Measurements from ENCODE around the gene SIRPG.

SIRPG gene

GRCh38 chr20:1685304-1686052 lies 27.9 kb upstream of the SIRPG start:
- Histone ChIP-seq H3K4me3 (ENCODE audit: control insufficient read depth in 1 of 7, extremely low read depth in 1 of 7, insufficient read depth in 4 of 7, low read depth in 2 of 7, low read length in 6 of 7) (no peak overlapping the region), H3K4me1 (ENCODE audit: control extremely low read depth in 1 of 4, control insufficient read depth in 4 of 4, insufficient read depth in 4 of 4, low read length in 3 of 4) (no peaks in the 10 kb centered on the region), H3K9me3 (ENCODE audit: control extremely low read depth in 1 of 5, control insufficient read depth in 4 of 5, insufficient read depth in 2 of 5, low read depth in 1 of 5, low read length in 4 of 5) (peaks cover 0 to 20% (median under 1%) of the 10 kb centered on the region in 5 experiments), H3K27ac (ENCODE audit: insufficient read depth in 1 of 2, low read depth in 1 of 2, low read length in 2 of 2, poor library complexity in 1 of 2, severe bottlenecking in 2 of 2) (no peak overlapping the region), H3K27me3 (replicated peaks in 2 of 5; ENCODE audit: control insufficient read depth in 4 of 5, insufficient read depth in 5 of 5, low read length in 4 of 5) (peaks cover 0 to 58% (median 15%) of the 10 kb centered on the region in 5 experiments), H3K36me3 (ENCODE audit: control insufficient read depth in 4 of 4, insufficient read depth in 4 of 4, low read length in 3 of 4) (no peaks in the 10 kb centered on the region)
- DNase-seq: no peak
- POLR2A ChIA-PET: no interaction called here
- 100% methylated on average over 4 of the region's 5 CpGs for WGBS (ENCODE audit: insufficient coverage)
- CTCF ChIA-PET: no interaction called here

- Histone ChIP-seq H3K27me3 (replicated peaks in 2 of 5; ENCODE audit: control insufficient read depth in 4 of 5, insufficient read depth in 5 of 5, low read length in 4 of 5) (peaks cover 0 to 58% (median 15%) of the 10 kb centered on the region in 5 experiments), H3K4me3 (ENCODE audit: control insufficient read depth in 1 of 7, extremely low read depth in 1 of 7, insufficient read depth in 4 of 7, low read depth in 2 of 7, low read length in 6 of 7) (no peak overlapping the region), H3K9me3 (ENCODE audit: control extremely low read depth in 1 of 5, control insufficient read depth in 4 of 5, insufficient read depth in 2 of 5, low read depth in 1 of 5, low read length in 4 of 5) (peaks cover 0 to 19% (median 0%) of the 10 kb centered on the region in 5 experiments), H3K4me1 (ENCODE audit: control extremely low read depth in 1 of 4, control insufficient read depth in 4 of 4, insufficient read depth in 4 of 4, low read length in 3 of 4) (no peaks in the 10 kb centered on the region), H3K27ac (ENCODE audit: insufficient read depth in 1 of 2, low read depth in 1 of 2, low read length in 2 of 2, poor library complexity in 1 of 2, severe bottlenecking in 2 of 2) (no peak overlapping the region), H3K36me3 (ENCODE audit: control insufficient read depth in 4 of 4, insufficient read depth in 4 of 4, low read length in 3 of 4) (no peaks in the 10 kb centered on the region)
- DNase-seq: no peak
- ChIA-PET CTCF (no interaction called here), POLR2A (no interaction called here)
- WGBS (ENCODE audit: insufficient coverage): 100% methylated on average over 1 of the region's 1 CpG
These were observed 27.3 kb upstream of the SIRPG start for GRCh38 chr20:1684872-1685271.

- ChIA-PET POLR2A (no interaction called here), CTCF (interaction anchor here (0.8 to 1.7 kb wide), 2 partner anchors 10 to 15 kb away, joined by 3 to 4 read pairs; no protein-coding TSS in a partner anchor)
- no peaks in the 10 kb centered on the region for H3K4me1 ChIP-seq (ENCODE audit: control extremely low read depth in 1 of 4, control insufficient read depth in 4 of 4, insufficient read depth in 4 of 4, low read length in 3 of 4)
- H3K36me3 ChIP-seq (ENCODE audit: control insufficient read depth in 4 of 4, insufficient read depth in 4 of 4, low read length in 3 of 4): no peaks in the 10 kb centered on the region
- peaks cover 0 to 71% (median 12%) of the 10 kb centered on the region in 5 experiments for H3K27me3 ChIP-seq (replicated peaks in 2 of 5; ENCODE audit: control insufficient read depth in 4 of 5, insufficient read depth in 5 of 5, low read length in 4 of 5)
- H3K9me3 ChIP-seq (ENCODE audit: control extremely low read depth in 1 of 5, control insufficient read depth in 4 of 5, insufficient read depth in 2 of 5, low read depth in 1 of 5, low read length in 4 of 5): peaks cover 0 to 3% (median 0%) of the 10 kb centered on the region in 5 experiments
- no peak overlapping the region for H3K4me3 ChIP-seq (ENCODE audit: control insufficient read depth in 1 of 7, extremely low read depth in 1 of 7, insufficient read depth in 4 of 7, low read depth in 2 of 7, low read length in 6 of 7)
- 88% methylated on average over 6 of the region's 6 CpGs for WGBS (ENCODE audit: insufficient coverage)
- H3K27ac ChIP-seq (ENCODE audit: insufficient read depth in 1 of 2, low read depth in 1 of 2, low read length in 2 of 2, poor library complexity in 1 of 2, severe bottlenecking in 2 of 2): no peak overlapping the region
- DNase-seq: no peak
These were observed 19.1 kb upstream of the SIRPG start for GRCh38 chr20:1676650-1677049.

GRCh38 chr20:1674990-1675780 lies 17.6 kb upstream of the SIRPG start:
- Histone ChIP-seq H3K4me3 (ENCODE audit: control insufficient read depth in 1 of 7, extremely low read depth in 1 of 7, insufficient read depth in 4 of 7, low read depth in 2 of 7, low read length in 6 of 7) (no peak overlapping the region), H3K27me3 (replicated peaks in 2 of 5; ENCODE audit: control insufficient read depth in 4 of 5, insufficient read depth in 5 of 5, low read length in 4 of 5) (peaks cover 0 to 76% (median 12%) of the 10 kb centered on the region in 5 experiments), H3K9me3 (ENCODE audit: control extremely low read depth in 1 of 5, control insufficient read depth in 4 of 5, insufficient read depth in 2 of 5, low read depth in 1 of 5, low read length in 4 of 5) (peaks cover 0 to 9% (median 0%) of the 10 kb centered on the region in 5 experiments), H3K4me1 (ENCODE audit: control extremely low read depth in 1 of 4, control insufficient read depth in 4 of 4, insufficient read depth in 4 of 4, low read length in 3 of 4) (no peaks in the 10 kb centered on the region), H3K27ac (ENCODE audit: insufficient read depth in 1 of 2, low read depth in 1 of 2, low read length in 2 of 2, poor library complexity in 1 of 2, severe bottlenecking in 2 of 2) (no peak overlapping the region), H3K36me3 (ENCODE audit: control insufficient read depth in 4 of 4, insufficient read depth in 4 of 4, low read length in 3 of 4) (no peaks in the 10 kb centered on the region)
- DNase-seq: no peak
- WGBS (ENCODE audit: insufficient coverage): 86% methylated on average over 3 of the region's 4 CpGs
- ChIA-PET CTCF (interaction anchor here (0.7 kb wide), 1 partner anchor 89 kb away, joined by 3 read pairs; no protein-coding TSS in a partner anchor), POLR2A (no interaction called here)

GRCh38 chr20:1674361-1674760 lies 16.8 kb upstream of the SIRPG start:
- Histone ChIP-seq H3K9me3 (ENCODE audit: control extremely low read depth in 1 of 5, control insufficient read depth in 4 of 5, insufficient read depth in 2 of 5, low read depth in 1 of 5, low read length in 4 of 5) (peaks cover 0 to 9% (median 0%) of the 10 kb centered on the region in 5 experiments), H3K27me3 (replicated peaks in 2 of 5; ENCODE audit: control insufficient read depth in 4 of 5, insufficient read depth in 5 of 5, low read length in 4 of 5) (peaks cover 0 to 76% (median 9%) of the 10 kb centered on the region in 5 experiments), H3K4me3 (ENCODE audit: control insufficient read depth in 1 of 7, extremely low read depth in 1 of 7, insufficient read depth in 4 of 7, low read depth in 2 of 7, low read length in 6 of 7) (no peak overlapping the region), H3K36me3 (ENCODE audit: control insufficient read depth in 4 of 4, insufficient read depth in 4 of 4, low read length in 3 of 4) (no peaks in the 10 kb centered on the region), H3K4me1 (ENCODE audit: control extremely low read depth in 1 of 4, control insufficient read depth in 4 of 4, insufficient read depth in 4 of 4, low read length in 3 of 4) (no peaks in the 10 kb centered on the region), H3K27ac (ENCODE audit: insufficient read depth in 1 of 2, low read depth in 1 of 2, low read length in 2 of 2, poor library complexity in 1 of 2, severe bottlenecking in 2 of 2) (no peak overlapping the region)
- POLR2A ChIA-PET: no interaction called here
- 100% methylated on average over 2 of the region's 3 CpGs for WGBS (ENCODE audit: insufficient coverage)
- CTCF ChIA-PET: no interaction called here
- DNase-seq: no peak

GRCh38 chr20:1673424-1673823 lies 15.8 kb upstream of the SIRPG start:
- H3K9me3 ChIP-seq (ENCODE audit: control extremely low read depth in 1 of 5, control insufficient read depth in 4 of 5, insufficient read depth in 2 of 5, low read depth in 1 of 5, low read length in 4 of 5): peaks cover 0 to 9% (median 0%) of the 10 kb centered on the region in 5 experiments
- POLR2A ChIA-PET: no interaction called here
- H3K27me3 ChIP-seq (replicated peaks in 2 of 5; ENCODE audit: control insufficient read depth in 4 of 5, insufficient read depth in 5 of 5, low read length in 4 of 5): peaks cover 0 to 73% (median 11%) of the 10 kb centered on the region in 5 experiments
- 88% methylated on average over 3 of the region's 4 CpGs for WGBS (ENCODE audit: insufficient coverage)
- CTCF ChIA-PET: no interaction called here
- DNase-seq: no peak
- no peak overlapping the region for H3K4me3 ChIP-seq (ENCODE audit: control insufficient read depth in 1 of 7, extremely low read depth in 1 of 7, insufficient read depth in 4 of 7, low read depth in 2 of 7, low read length in 6 of 7)
- H3K27ac ChIP-seq (ENCODE audit: insufficient read depth in 1 of 2, low read depth in 1 of 2, low read length in 2 of 2, poor library complexity in 1 of 2, severe bottlenecking in 2 of 2): no peak overlapping the region
- H3K4me1 ChIP-seq (ENCODE audit: control extremely low read depth in 1 of 4, control insufficient read depth in 4 of 4, insufficient read depth in 4 of 4, low read length in 3 of 4): no peaks in the 10 kb centered on the region
- no peaks in the 10 kb centered on the region for H3K36me3 ChIP-seq (ENCODE audit: control insufficient read depth in 4 of 4, insufficient read depth in 4 of 4, low read length in 3 of 4)

GRCh38 chr20:1672728-1673127 lies 15.1 kb upstream of the SIRPG start:
- CTCF ChIA-PET: no interaction called here
- DNase-seq: no peak
- Histone ChIP-seq H3K36me3 (ENCODE audit: control insufficient read depth in 4 of 4, insufficient read depth in 4 of 4, low read length in 3 of 4) (no peaks in the 10 kb centered on the region), H3K27ac (ENCODE audit: insufficient read depth in 1 of 2, low read depth in 1 of 2, low read length in 2 of 2, poor library complexity in 1 of 2, severe bottlenecking in 2 of 2) (no peak overlapping the region), H3K4me3 (ENCODE audit: control insufficient read depth in 1 of 7, extremely low read depth in 1 of 7, insufficient read depth in 4 of 7, low read depth in 2 of 7, low read length in 6 of 7) (no peak overlapping the region), H3K4me1 (ENCODE audit: control extremely low read depth in 1 of 4, control insufficient read depth in 4 of 4, insufficient read depth in 4 of 4, low read length in 3 of 4) (no peaks in the 10 kb centered on the region), H3K9me3 (ENCODE audit: control extremely low read depth in 1 of 5, control insufficient read depth in 4 of 5, insufficient read depth in 2 of 5, low read depth in 1 of 5, low read length in 4 of 5) (peaks cover 0 to 9% (median 0%) of the 10 kb centered on the region in 5 experiments), H3K27me3 (replicated peaks in 2 of 5; ENCODE audit: control insufficient read depth in 4 of 5, insufficient read depth in 5 of 5, low read length in 4 of 5) (peaks cover 0 to 68% (median 11%) of the 10 kb centered on the region in 5 experiments)
- WGBS (ENCODE audit: insufficient coverage): 92% methylated on average over 2 of the region's 3 CpGs
- POLR2A ChIA-PET: no interaction called here

Measured in common myeloid progenitor, CD34-positive (primary cell).